OCI-LY3 (cell line): ENCODE measurements around the gene SENP5.

Experiments used
- H2AFZ ChIP-seq: fragments of 200-600, 300-600 bp; shearing (Covaris generic); 2 replicates; pipeline ENCODE4 v1.6.0; 2014; ENCODE audit warnings: antibody characterized with exemption, low read depth, low read length
- H3K27ac ChIP-seq: fragments of 200-600, 300-600 bp; sonication (generic); 2 replicates; pipeline ENCODE4 v1.5.1; 2014; ENCODE audit warnings: mild to moderate bottlenecking, low read length, moderate library complexity, mixed read lengths
- H3K27me3 ChIP-seq: fragments of 200-600, 300-600 bp; sonication (generic); 2 replicates; pipeline ENCODE4 v1.6.1; 2014; ENCODE audit warnings: low read depth, low read length, mixed read lengths
- H3K36me3 ChIP-seq: fragments of 200-600, 300-600 bp; sonication (generic); replicated peaks from 2 replicates; pipeline ENCODE3; 2014; ENCODE audit warnings: low read depth, low read length, mixed read lengths
- H3K4me1 ChIP-seq: fragments of 300-600, 200-600 bp; sonication (generic); 2 replicates; pipeline ENCODE4 v1.6.1; 2014; ENCODE audit warnings: low read length, mixed read lengths
- H3K4me2 ChIP-seq: fragments of 200-600, 300-600 bp; sonication (generic); 2 replicates; pipeline ENCODE4 v1.6.1; 2014; ENCODE audit warnings: low read length, mixed read lengths
- H3K4me3 ChIP-seq: fragments of 300-600, 200-600 bp; sonication (generic); 2 replicates; pipeline ENCODE4 v1.5.1; 2014; ENCODE audit warnings: antibody characterized with exemption, mild to moderate bottlenecking, low read length, moderate library complexity
- H3K79me2 ChIP-seq: fragments of 300-600, 200-600 bp; shearing (Covaris generic); 2 replicates; pipeline ENCODE4 v1.6.1; 2014; ENCODE audit warnings: mild to moderate bottlenecking, low read length, mixed read lengths
- H3K9ac ChIP-seq: fragments of 300-600, 200-600 bp; shearing (Covaris generic); 2 replicates; pipeline ENCODE4 v1.6.0; 2014; ENCODE audit warnings: mild to moderate bottlenecking, low read length, moderate library complexity
- H3K9me3 ChIP-seq: fragments of 200-600, 300-600 bp; shearing (Covaris generic); 2 replicates; pipeline ENCODE4 v1.6.1; 2014; ENCODE audit warnings: low read length, mixed read lengths; ENCODE audit not compliant: insufficient read depth
- H4K20me1 ChIP-seq: fragments of 200-600, 300-600 bp; sonication (generic); 2 replicates; pipeline ENCODE4 v1.6.1; 2016; ENCODE audit warnings: low read length, mixed read lengths; ENCODE audit not compliant: insufficient read depth
- EZH2phosphoT487 ChIP-seq: fragments of 200-600 bp; shearing (Covaris generic); IDR thresholded peaks from 2 replicates; pipeline ENCODE4 v1.6.1; 2018; ENCODE audit warnings: antibody characterized with exemption, mixed run types, low read depth
- TF ChIP-seq, protein P1 (sequence below): fragments of 200-600, 300-600 bp; sonication (generic); IDR thresholded peaks from 2 replicates; pipeline ENCODE4 v1.5.1; 2014; ENCODE audit warnings: antibody characterized with exemption, low read length, low read depth

SENP5 gene

DNA sequence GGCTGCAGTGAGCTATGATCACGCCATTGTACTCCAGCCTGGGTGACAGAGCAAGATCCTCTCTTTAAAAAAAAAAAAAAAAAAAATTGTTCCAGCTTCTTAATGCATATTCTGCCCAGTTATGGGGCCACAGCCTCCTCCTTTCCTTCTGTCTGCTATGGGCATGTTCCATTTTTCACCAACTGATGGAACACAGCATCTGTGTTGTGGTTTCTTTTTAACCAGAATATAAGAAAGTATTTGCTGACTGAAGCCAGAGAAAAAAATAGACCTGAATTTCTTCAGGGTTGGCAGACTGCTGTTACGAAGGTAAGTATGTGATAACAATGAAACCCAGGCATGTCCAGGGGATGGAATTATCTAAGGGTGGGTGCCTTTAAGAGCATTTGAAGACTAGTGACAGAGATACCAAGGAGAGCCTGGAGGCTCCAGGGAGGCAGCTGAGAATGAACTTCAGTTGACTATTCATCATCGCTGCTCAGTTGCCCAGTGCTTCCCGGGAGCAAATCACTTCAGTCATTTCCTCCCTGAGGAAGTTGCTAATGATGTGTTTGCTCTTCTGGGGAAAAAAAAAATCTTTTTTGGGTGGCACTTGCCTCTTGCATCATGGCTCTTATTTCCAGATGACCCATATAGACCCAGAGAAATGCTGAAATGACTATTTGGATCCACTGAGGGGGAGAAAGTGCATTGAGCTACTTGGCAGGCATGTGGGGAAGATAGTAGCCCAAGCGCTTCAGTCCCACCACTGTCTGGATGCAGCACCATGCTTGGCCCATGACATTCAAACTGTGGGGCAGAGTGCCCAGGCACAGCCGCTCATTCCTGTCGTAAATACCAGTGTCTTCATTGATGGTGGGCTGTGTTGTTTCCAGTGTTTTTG lies 60.1 kb downstream of the SENP5 start:
- no peak for TF ChIP-seq EZH2phosphoT487
- TF ChIP-seq, protein P1, sequence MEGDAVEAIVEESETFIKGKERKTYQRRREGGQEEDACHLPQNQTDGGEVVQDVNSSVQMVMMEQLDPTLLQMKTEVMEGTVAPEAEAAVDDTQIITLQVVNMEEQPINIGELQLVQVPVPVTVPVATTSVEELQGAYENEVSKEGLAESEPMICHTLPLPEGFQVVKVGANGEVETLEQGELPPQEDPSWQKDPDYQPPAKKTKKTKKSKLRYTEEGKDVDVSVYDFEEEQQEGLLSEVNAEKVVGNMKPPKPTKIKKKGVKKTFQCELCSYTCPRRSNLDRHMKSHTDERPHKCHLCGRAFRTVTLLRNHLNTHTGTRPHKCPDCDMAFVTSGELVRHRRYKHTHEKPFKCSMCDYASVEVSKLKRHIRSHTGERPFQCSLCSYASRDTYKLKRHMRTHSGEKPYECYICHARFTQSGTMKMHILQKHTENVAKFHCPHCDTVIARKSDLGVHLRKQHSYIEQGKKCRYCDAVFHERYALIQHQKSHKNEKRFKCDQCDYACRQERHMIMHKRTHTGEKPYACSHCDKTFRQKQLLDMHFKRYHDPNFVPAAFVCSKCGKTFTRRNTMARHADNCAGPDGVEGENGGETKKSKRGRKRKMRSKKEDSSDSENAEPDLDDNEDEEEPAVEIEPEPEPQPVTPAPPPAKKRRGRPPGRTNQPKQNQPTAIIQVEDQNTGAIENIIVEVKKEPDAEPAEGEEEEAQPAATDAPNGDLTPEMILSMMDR, result no peak
- no peak overlapping the region for H3K4me2 ChIP-seq
- H3K9me3 ChIP-seq, result no peaks in the 10 kb centered on the region
- H3K4me1 ChIP-seq, result no peaks in the 10 kb centered on the region; the same call in 1 of the 2 replicates
- no peak overlapping the region for H3K4me3 ChIP-seq
- peaks cover 23% of the 10 kb centered on the region for H3K36me3 ChIP-seq
- H3K9ac ChIP-seq, result no peak overlapping the region
- no peak overlapping the region for H3K27ac ChIP-seq
- H4K20me1 ChIP-seq, result no peaks in the 10 kb centered on the region
- no peaks in the 10 kb centered on the region for H3K27me3 ChIP-seq
- no peaks in the 10 kb centered on the region for H3K79me2 ChIP-seq
- no peak overlapping the region for H2AFZ ChIP-seq

GRCh38 chr3:196931157-196931556 lies 63.4 kb downstream of the SENP5 start:
- H3K4me1 ChIP-seq, result no peaks in the 10 kb centered on the region; the same call in 1 of the 2 replicates
- H3K9ac ChIP-seq, result no peak overlapping the region
- no peak overlapping the region; the same call in 1 of the 2 replicates for H3K27ac ChIP-seq
- H2AFZ ChIP-seq, result no peak overlapping the region
- TF ChIP-seq EZH2phosphoT487, result no peak
- TF ChIP-seq, protein P1, result no peak
- no peaks in the 10 kb centered on the region for H3K79me2 ChIP-seq
- H3K4me2 ChIP-seq, result no peak overlapping the region
- no peak overlapping the region for H3K4me3 ChIP-seq
- peaks cover 42% of the 10 kb centered on the region for H3K36me3 ChIP-seq
- no peaks in the 10 kb centered on the region for H3K9me3 ChIP-seq
- H4K20me1 ChIP-seq, result no peaks in the 10 kb centered on the region
- H3K27me3 ChIP-seq, result no peaks in the 10 kb centered on the region

- Histone ChIP-seq H3K9ac (no peak overlapping the region), H4K20me1 (no peaks in the 10 kb centered on the region), H2AFZ (no peak overlapping the region), H3K27ac (peak overlapping the region; percentile 25; the same call in 1 of the 2 replicates), H3K4me1 (no peaks in the 10 kb centered on the region; the same call in 1 of the 2 replicates), H3K27me3 (no peaks in the 10 kb centered on the region), H3K4me2 (no peak overlapping the region), H3K79me2 (no peaks in the 10 kb centered on the region), H3K4me3 (no peak overlapping the region), H3K9me3 (no peaks in the 10 kb centered on the region), H3K36me3 (peaks cover 51% of the 10 kb centered on the region)
- TF ChIP-seq EZH2phosphoT487, result no peak
- TF ChIP-seq, protein P1, result no peak
Observed at GRCh38 chr3:196931828-196932587, 64.3 kb downstream of the SENP5 start.

DNA sequence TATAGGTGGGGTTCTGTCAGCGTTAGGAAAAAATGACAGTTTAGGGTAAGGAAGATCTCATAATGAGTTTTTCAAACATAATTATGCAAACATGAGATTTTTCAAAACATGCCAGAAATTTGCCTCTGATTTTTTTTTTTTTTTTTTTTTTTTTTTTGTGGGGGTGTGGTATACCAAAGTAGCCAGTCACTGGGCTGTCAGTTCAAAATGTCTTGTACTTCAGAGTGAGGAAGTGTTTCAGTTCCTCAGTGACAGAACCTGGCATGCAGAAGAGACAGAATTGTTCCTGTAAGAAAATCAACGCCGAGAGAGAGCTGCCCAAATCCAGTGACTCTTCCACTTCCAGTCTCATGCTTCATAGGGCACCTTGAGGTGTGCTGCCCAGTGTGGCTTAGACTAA lies 64.9 kb downstream of the SENP5 start:
- Histone ChIP-seq H3K4me1 (no peaks in the 10 kb centered on the region; the same call in 1 of the 2 replicates), H3K4me3 (no peak overlapping the region), H3K79me2 (peaks cover 2% of the 10 kb centered on the region; the same call in 1 of the 2 replicates), H3K36me3 (peaks cover 56% of the 10 kb centered on the region), H3K4me2 (no peak overlapping the region), H4K20me1 (no peaks in the 10 kb centered on the region), H3K27ac (peak overlapping the region; percentile 25; the same call in 1 of the 2 replicates), H2AFZ (no peak overlapping the region), H3K27me3 (no peaks in the 10 kb centered on the region), H3K9ac (no peak overlapping the region), H3K9me3 (no peaks in the 10 kb centered on the region)
- TF ChIP-seq, protein P1, result no peak
- no peak for TF ChIP-seq EZH2phosphoT487
